Prostate gland (tissue), 2 donors: ENCODE data around the gene LYPD5.

Experiments
- POLR2A ChIP-seq: fragments of 450-650 bp; IDR thresholded peaks from one replicate; pipeline ENCODE4 v1.6.1; 2016; ENCODE audit warnings: antibody characterized with exemption, mild to moderate bottlenecking
- TF ChIP-seq, protein P1 (sequence below), 4 experiments: fragments of 200-600 bp in 2 of 4; fragments of 450-650 bp in 2 of 4; sonication (generic) in 2 of 4; IDR thresholded peaks; 1 replicate in 3 of 4; 2 replicates in 1 of 4; pipeline ENCODE4 v1.5.1; 2016 to 2019; ENCODE audit warnings: antibody characterized with exemption in 4 of 4, mild to moderate bottlenecking in 2 of 4, moderate library complexity in 2 of 4

- TF ChIP-seq, protein P1, sequence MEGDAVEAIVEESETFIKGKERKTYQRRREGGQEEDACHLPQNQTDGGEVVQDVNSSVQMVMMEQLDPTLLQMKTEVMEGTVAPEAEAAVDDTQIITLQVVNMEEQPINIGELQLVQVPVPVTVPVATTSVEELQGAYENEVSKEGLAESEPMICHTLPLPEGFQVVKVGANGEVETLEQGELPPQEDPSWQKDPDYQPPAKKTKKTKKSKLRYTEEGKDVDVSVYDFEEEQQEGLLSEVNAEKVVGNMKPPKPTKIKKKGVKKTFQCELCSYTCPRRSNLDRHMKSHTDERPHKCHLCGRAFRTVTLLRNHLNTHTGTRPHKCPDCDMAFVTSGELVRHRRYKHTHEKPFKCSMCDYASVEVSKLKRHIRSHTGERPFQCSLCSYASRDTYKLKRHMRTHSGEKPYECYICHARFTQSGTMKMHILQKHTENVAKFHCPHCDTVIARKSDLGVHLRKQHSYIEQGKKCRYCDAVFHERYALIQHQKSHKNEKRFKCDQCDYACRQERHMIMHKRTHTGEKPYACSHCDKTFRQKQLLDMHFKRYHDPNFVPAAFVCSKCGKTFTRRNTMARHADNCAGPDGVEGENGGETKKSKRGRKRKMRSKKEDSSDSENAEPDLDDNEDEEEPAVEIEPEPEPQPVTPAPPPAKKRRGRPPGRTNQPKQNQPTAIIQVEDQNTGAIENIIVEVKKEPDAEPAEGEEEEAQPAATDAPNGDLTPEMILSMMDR (IDR thresholded peaks at IDR 0.05) = no peak
- no peak for TF ChIP-seq POLR2A
Measured at GRCh38 chr19:43797556-43797955, 4.7 kb downstream of the LYPD5 start.
